CD4-positive, alpha-beta T cell treated with Interferon gamma for 1 hour (primary cell): ENCODE measurements around the gene BDH1.
A peak's percentile ranks its signal among the peaks of the same experiment; 100 is the strongest.

Source experiments
- DNase-seq: peaks from one replicate; pipeline ENCODE4 v3.0.0-alpha.2; 2020

Gene BDH1

DNA sequence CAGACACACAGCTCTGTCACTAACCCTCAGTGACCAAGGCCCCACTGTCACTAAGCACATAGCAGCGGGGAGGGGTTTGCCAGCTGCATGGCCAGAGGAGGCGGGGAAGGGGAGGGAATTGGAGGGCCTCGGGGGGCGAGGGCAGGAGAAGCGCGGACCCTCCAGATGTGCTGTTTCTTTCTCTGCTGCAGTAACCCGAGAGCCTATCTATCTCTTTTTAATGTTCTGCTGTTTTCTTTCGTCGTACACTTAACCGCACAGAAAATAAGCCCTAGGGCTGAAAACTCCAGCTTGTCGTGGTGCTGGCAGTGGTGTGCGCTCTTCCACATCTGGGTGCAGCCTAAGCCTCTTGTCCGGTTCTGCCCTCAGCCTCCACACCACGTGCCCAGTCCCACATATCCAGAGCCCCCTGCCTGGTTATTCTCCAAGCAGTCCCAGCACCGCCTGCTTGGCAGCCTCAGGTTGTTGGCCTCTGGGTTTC is 51.1 kb downstream of the BDH1 start:
- no peak for DNase-seq

DNA sequence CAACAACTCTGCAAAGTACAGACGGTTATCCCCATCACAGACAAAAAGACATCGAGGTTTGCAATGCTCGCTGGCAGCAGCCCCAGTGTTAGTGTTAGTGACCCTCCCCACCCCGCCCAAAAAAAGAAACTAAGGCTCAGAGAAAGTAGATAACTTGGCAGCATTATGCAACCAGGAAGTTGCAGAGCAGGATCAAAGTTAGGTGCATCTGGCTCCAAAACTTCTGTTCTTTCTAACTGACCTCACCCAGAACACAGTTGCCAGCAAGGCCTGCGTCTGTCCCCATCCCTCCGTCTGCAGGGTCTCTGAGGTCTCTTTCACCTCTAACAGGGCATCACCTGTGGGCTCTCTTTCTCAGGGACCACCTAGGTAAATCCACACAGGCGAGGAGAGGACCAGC is 51.5 kb downstream of the BDH1 start:
- DNase-seq: no peak

DNA sequence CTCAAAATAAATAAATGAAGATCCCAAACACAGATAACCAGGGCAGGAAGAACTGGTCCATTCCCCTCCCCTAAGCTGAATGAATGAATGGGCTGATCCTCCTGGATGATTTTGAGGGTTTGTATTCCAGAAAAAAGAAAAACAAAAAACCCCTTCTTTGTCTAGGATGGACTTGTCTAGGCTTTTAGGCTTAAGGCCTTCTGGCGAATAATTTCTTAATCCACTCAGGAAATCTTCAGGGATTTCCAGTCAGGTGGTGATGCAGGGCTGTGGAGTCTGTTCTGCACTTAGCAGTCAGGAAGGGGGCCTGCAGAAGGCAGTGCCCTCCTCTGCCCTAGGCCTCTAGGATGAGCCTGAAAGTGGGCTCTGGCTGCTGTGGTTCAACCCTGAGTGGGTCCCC is 52.1 kb downstream of the BDH1 start:
- no peak for DNase-seq

DNA sequence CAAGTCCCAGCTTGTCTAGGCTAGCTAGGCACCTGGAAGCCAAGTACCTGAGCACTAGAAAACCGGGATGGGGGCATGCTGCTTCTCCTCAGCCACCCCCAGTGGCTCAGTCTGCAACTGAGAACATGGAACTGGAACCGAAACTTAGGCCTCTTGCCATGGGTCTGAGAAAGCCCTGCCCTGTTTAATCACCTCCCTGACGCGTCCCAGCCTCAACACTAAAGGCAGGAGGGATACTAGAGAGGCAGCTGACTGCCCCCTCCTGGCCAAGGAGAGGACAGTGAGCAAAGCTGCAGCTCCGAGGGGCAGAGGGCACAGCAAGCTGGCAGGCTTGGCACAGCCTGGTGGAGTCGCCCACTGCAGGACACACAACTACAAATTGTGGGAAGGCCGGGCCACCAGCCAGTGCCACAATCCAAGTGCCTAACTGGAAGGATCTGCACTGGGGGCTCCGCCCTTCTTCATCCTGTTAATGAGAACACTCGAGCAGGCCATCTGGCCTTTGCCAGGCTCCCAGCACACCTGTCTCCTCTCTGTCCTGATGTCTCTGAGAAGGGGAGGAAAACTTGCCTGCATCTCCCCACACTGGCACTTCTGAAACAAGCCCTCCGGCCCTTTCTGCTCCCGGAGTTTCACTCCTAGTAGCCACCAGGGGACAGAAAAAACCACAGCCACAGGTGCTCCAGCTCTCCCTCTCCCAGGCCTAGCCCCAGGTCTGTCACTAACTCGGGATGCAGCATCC is 53.7 kb downstream of the BDH1 start:
- peak; percentile 50 for DNase-seq

- DNase-seq: no peak
Observed at GRCh38 chr3:197501496-197501878, 54.3 kb downstream of the BDH1 start.

DNA sequence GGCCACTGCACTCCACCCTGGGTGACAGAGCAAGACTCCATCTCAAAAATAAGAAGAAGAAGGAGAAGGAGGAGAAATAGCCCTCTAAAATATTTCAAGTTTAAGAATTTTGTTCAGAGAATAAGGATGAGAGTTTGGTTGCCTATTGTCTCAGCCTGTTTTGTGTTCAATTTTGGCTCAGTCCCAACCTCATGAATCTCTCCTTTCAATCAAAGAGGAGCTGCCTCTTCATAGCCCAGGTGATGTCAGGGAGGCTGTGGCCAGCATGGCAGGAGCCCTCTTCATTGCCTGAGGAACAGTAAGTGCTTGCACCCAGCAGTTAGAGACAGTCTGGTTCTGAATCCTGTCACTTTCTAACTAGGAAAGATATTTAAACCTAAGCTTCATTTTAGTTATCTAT is 55.0 kb downstream of the BDH1 start:
- no peak for DNase-seq

GRCh38 chr3:197499427-197499826 is 56.3 kb downstream of the BDH1 start:
- no peak for DNase-seq

GRCh38 chr3:197498499-197499241 is 57.1 kb downstream of the BDH1 start:
- no peak for DNase-seq

- DNase-seq: no peak
Observed at GRCh38 chr3:197496746-197497125, 59.0 kb downstream of the BDH1 start.

DNA sequence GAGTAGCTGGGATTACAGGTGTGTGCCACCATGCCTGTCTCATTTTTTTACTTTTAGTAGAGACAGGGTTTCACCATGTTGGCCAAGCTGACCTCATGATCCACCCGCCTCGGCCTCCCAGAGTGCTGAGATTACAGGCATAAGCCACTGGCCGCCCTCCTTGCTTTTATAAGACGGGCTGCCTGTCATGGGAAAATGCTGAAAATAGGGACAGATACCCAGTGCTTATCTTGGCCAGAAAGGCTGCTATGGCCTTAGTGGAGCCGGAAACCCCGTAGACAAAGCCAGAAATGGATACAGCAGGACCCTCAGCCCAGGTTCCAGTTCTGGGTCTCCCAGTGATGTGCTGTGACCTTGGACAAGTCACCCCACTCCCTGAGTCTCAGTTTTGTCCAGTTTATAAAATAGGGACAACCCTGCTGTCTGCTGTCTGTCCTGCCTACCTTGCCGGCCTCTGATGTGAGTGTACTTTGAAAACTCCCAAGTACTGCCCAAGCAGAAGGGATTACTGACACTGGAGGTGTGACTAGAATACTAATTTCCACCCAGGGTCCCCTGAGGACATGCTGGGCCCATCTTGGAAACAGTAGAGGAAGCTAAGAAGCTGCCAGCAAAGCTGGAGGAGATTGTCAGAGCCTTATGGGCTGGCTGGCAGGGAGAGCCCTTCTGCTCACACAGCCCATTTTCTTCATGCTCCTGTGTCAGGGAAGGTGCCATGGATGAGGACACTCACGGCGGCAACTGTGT is 59.6 kb downstream of the BDH1 start:
- no peak for DNase-seq

GRCh38 chr3:197495499-197495898 is 60.3 kb downstream of the BDH1 start:
- DNase-seq: no peak

DNA sequence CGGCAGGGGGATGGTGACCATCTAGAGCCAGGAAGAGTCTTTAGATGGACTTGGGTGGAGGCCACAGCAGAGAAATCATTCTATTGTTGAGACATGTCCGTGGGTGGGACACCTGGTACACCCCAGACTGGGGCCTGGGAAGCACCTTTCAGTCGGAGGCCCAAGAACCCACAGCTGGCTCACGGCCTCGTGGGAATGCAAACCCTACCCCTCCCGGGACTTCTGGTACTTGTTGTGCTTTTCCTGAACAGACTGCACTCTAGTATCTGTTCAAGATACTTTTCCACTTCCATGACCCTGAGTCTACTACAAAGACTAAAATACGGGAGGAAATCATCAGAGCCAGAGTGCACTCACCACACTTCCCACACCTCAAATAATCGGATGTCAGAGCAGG is 60.7 kb downstream of the BDH1 start:
- no peak for DNase-seq

DNA sequence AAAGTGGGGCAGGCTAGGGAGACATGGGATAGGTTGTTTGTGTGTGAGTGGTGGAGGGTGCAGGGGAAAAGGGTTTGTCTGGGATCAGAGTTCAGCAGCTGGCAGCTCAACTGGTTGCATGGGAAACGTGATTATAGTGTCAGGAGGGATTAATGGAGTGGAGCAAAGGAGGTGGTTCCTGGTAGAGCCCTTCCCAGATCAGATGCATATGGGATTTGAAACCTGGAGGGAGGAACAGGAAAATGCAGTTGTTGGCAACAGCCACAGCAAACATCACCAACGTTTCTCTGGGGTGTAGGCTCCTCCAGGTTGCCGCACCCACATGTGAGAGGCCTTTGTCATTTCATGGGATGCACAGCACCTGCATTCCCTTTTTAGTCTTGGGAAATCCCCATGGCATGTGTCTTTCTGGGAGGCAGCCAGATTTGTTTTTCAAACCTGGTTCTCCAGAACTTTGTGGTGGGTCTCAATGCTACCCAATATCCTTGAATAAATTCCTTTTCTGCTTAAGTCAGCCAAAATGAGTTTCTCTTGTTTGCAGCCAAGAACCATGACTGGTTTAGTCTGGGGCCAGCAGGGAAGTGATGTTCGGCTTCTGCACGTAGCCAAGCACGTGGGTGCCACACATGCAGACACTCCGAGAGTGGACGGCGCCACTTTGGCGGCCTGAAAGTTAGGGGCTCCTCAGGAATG is 61.3 kb downstream of the BDH1 start:
- DNase-seq: no peak

- DNase-seq: no peak
Observed at GRCh38 chr3:197493049-197493448, 62.7 kb downstream of the BDH1 start.

DNA sequence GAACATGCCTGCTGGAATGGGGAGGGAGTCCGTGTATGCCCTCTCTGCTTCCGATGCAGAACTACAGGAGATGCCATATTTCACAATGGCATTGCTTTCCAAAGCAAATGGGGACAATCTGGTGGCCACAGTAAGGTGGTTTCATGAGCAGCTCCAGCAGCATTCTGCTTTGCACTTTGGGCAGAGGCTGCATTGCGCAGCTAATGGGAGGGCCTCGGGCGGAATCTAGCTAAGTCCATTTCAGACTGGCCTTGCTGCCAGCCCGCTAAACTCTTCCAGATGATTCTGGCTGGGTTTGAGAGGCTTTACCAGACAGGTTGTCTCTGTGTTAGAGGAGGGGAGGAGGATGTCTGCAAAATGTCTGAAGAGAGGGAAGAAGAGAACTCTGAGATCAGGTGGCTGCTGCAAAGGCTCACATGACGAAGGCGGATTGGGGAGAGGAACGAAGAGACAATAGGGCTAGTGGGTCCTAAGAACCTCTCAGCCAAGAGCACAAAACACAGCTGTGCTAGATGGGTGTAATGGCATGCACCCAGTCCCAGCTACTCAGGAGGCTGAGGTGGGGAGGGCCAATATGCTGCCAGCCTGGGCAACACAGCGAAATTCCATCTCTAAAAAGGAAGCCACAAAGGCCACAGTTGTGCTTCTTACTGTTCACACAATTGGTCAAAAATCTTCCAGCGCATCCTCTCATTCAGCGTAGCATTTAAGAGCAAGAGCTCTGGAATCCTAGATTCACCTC is 63.7 kb downstream of the BDH1 start:
- no peak for DNase-seq

DNA sequence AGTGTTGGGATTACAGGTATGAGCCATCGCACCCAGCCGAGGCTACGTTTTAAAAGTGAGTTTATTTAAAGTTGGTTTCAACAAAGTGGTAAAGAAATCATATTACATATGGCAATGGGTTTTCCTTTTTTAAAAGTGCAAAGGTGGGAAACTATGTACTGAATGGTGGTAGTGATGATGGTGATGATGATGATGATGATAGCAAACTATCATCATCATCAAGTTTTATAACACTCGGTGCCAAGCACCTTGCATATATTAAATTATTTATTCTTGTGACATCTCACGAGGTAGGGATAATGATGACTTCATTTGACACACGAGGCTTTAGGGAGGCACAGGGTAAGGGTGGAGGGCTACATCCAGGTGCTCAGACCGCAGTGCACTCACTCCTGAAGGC is 64.3 kb downstream of the BDH1 start:
- no peak for DNase-seq

GRCh38 chr3:197490098-197491058 is 65.4 kb downstream of the BDH1 start:
- DNase-seq: no peak

DNA sequence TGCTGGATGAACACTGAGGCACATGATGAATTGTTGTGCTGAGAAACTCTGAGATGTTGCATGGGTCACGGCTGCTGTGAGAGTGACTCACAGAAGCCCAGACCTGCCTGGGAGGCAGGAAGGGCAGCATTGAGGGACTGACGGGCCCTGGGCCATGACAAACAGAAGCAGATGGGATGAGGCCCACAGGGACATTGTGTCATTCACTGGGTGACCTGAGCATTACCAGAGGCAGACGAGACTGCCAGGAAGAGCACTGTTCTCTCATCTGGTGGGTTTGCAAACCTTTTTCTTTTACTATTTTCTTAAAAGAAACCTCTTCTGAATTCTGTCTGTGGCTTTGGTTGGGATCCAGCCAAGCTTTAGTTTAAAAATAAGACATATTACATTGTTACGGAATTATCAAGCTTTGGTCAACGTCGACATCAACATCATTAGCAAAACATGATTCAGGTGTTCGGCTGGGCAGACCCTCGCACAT is 67.8 kb downstream of the BDH1 start:
- DNase-seq: no peak

- DNase-seq: no peak
Observed at GRCh38 chr3:197486861-197487260, 68.9 kb downstream of the BDH1 start.

DNA sequence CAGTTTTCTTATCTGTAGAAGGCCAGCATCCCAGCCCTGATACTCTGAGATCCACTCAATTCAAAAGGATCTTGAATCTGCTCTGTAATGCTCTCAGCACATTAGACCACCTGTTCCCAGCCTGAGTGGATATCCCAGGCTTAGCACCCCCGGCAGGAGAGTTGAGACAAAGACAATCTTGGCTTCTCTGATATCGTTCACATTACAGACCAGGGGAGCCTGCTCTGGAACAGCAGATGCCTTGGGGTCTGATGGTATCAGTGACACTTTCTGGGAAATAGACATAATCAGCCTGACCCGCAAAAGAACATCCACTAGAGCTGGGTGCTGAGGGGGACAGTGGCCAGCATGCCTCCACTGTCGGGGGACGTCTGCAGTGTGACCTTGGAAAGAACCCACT is 70.6 kb downstream of the BDH1 start:
- DNase-seq: no peak
